GM13977 (cell line): ENCODE results near the gene RHOF.

ENCODE experiments used
- DNase-seq: peaks from one replicate; pipeline ENCODE4 v3.0.0; 2012; ENCODE audit warnings: low spot score
- in situ Hi-C: fragments of 300-500 bp; cut with MboI; formaldehyde crosslinking; loops from one replicate; pipeline ENCODE4 v1.12.0; 2022; ENCODE audit warnings: low sequenced_read_pairs, low pct_unique_long_range_greater_than_20kb, mixed read lengths, inconsistent platforms; ENCODE audit not compliant: unreplicated experiment
- TF ChIP-seq, protein P1 (sequence below): IDR thresholded peaks from 2 replicates; pipeline ENCODE4 v1.5.1; 2012; ENCODE audit warnings: mild to moderate bottlenecking, control low read depth; ENCODE audit not compliant: insufficient read depth; ENCODE audit errors: extremely low read depth, missing control alignments

Gene RHOF

DNA sequence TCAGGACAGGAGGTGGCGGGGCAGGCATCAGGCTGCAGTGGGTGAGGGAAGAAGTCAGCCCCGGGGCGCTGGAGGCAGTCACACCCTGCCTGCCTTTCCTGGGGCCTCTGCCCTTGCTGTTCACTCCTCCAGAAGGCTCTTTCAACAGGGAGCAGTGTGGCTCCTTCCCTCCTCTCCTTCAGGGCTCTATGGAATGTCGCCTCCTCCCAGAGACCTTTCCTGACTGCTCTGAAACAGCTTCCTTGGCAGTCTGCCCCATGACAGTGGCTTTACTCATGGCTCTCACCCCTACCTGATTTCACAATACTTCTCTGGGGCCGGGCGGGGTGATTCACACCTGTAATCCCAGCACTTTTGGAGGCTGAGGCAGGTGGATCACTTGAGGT lies 7.1 kb downstream of the RHOF start:
- TF ChIP-seq, protein P1, sequence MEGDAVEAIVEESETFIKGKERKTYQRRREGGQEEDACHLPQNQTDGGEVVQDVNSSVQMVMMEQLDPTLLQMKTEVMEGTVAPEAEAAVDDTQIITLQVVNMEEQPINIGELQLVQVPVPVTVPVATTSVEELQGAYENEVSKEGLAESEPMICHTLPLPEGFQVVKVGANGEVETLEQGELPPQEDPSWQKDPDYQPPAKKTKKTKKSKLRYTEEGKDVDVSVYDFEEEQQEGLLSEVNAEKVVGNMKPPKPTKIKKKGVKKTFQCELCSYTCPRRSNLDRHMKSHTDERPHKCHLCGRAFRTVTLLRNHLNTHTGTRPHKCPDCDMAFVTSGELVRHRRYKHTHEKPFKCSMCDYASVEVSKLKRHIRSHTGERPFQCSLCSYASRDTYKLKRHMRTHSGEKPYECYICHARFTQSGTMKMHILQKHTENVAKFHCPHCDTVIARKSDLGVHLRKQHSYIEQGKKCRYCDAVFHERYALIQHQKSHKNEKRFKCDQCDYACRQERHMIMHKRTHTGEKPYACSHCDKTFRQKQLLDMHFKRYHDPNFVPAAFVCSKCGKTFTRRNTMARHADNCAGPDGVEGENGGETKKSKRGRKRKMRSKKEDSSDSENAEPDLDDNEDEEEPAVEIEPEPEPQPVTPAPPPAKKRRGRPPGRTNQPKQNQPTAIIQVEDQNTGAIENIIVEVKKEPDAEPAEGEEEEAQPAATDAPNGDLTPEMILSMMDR = no peak
- in situ Hi-C loops = no loop called here
- DNase-seq = no peak

DNA sequence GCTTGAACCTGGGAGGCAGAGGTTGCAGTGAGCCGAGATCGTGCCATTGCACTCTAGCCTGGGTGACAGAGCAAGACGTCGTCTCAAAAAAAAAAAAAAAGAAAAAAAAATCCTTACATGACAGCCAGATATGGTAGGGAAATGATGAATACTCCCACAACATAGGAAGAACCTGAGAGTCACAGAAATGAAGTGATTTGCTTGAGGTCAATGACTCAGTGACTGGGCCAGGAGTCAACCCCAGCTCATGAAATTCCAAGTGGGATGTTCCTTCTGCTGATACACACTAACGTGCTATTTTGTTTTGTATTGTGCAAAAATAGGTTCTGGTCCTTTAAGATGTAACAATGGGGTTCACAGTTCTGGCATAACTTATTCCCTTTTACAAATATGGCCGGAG lies 9.0 kb downstream of the RHOF start:
- in situ Hi-C loops = no loop called here
- TF ChIP-seq, protein P1 = no peak
- DNase-seq = no peak

DNA sequence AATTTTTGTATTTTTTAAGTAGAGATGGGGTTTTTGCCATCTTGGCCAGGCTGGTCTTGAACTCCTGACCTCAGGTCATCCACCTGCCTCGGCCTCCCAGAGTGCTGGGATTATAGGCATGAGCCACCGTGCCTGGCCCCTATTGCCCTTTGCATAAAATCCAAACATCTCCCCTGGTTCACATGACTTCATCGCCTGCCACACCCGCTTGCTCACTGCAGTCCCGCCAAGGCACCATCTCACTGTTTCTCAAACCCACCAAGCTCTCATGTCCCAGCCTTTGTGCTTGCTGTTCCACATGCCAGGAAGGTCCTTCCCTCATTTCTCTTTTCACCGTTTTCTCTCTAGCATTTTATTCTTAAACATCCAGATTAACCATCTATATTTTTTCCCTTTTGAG lies 9.7 kb downstream of the RHOF start:
- in situ Hi-C loops = no loop called here
- DNase-seq = no peak
- TF ChIP-seq, protein P1 = no peak

DNA sequence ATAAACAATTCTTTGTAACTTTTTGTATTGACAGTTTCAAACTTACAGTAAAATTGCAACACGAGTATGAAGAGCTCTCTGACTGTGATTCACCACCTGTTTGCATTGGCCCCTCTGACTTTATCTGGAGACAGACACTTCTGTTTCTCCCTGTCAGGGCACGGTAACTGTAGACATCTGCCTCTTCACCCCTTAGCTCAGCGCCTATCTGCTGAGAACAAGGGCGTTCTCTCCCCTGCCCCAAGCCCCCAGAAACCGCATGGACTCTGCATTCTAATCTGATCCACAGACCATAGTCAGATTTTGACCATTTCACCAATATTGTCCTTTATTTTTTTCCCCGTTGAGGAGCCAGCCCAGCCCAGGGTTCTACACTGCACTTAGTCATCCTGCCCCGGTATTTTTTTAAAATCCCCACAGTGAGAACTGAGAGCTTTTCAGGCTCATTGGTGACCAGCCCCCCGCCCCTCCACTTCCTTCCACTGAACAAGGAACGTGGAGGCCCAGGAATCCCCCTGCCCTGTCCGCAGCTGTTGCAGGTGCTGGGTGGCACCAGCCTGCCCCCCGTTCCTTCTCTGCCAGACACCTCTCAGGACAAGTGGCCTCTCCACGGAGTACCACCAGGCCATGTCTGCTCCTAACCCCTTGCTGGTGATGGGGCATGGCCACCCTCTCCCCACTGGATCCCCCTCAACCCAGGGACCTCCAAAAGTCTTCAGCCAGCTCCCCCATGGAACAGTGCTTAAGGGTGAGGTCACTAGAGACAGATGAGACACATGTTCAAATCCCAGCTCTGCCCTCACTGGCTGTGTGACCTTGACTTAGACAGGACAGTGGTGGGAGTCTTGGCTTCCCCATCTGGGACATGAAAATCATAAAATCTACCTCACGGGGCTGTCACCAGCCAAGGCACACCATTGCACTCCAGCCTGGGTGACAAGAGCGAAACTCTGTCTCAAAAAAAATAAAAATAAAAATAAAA lies 11.2 kb downstream of the RHOF start:
- TF ChIP-seq, protein P1 = no peak
- in situ Hi-C loops = no loop called here
- DNase-seq = peak; percentile 78

DNA sequence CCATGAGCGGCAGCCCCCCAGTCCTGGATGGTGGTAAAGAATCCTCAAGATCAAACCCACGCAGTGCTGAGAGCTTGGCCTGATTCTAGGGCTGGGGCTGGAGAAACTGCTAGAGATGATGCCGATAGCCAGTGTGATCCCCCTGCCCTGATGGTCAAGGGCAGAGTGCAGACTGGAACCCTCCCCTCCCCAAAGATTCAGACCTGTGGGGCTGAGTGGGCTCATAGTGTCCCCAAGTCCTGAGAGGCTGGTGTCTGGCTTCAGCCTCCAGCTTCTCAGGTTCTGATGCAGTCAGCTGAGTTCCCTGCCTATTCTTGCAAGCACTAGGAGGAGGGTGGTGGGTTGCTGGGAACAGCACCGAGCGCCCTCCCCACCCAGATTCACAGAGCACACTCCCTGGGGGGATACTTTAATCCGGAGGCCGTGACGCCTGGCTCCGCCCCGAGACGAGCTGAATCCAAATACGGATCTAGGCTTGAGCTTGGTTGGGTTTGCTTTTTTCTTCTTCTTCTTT lies 11.9 kb downstream of the RHOF start:
- no peak for DNase-seq
- in situ Hi-C loops = no loop called here
- TF ChIP-seq, protein P1 = no peak

DNA sequence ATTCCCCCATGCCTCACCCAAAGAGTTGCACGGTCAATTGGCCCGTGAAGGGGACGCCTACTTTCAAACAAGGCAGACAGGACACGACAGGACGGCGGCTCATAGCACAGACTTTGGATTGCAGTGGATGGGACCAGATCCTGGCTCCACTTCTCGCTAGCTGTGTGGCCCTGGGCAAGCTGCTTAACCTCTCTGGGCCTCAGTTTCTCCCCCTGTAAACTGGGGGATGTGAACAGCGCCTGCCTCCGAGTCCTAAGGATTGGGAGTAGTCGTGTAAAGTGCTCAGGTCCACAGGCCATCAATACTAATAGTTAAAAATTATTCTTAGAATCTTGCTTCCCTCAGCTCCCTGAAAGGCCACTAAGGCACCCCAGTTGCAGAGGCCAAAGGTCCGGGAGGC lies 13.1 kb downstream of the RHOF start:
- TF ChIP-seq, protein P1 = no peak
- in situ Hi-C loops = no loop called here
- no peak for DNase-seq
